GM12873 (cell line): ENCODE data around the gene LAMTOR5.

Source experiments
- CTCF ChIP-seq: IDR thresholded peaks from 2 replicates; pipeline ENCODE4 v1.5.1; 2012; ENCODE audit warnings: low read depth, mild to moderate bottlenecking, moderate library complexity, low read length, control low read depth; ENCODE audit not compliant: insufficient read depth; ENCODE audit errors: missing control alignments

Gene LAMTOR5

GRCh38 chr1:110411173-110411735, 3.8 kb upstream of the LAMTOR5 start:
- no peak for TF ChIP-seq CTCF

- no peak for TF ChIP-seq CTCF
Measured at GRCh38 chr1:110409316-110409715, 1.8 kb upstream of the LAMTOR5 start.

- TF ChIP-seq CTCF, result no peak
Measured at GRCh38 chr1:110408488-110408887, 994 bp upstream of the LAMTOR5 start.

- TF ChIP-seq CTCF, result no peak
Measured at GRCh38 chr1:110404401-110404800, 3.1 kb downstream of the LAMTOR5 start.

- no peak for TF ChIP-seq CTCF
Measured at GRCh38 chr1:110403805-110404204, 3.7 kb downstream of the LAMTOR5 start.

- no peak for TF ChIP-seq CTCF
Measured at GRCh38 chr1:110394493-110394820, 13.0 kb downstream of the LAMTOR5 start.

- no peak for TF ChIP-seq CTCF
Measured at GRCh38 chr1:110393691-110394492, 13.6 kb downstream of the LAMTOR5 start.
